Stimulated activated CD8-positive, alpha-beta memory T cell treated with anti-CD3 and anti-CD28 coated beads, Interleukin-12 subunit alpha, Interleukin-12 subunit beta, amount 100 ng/mL, for 24 hours (primary cell): ENCODE results near the gene SLC8A2.
"Not testable (repeated sequence)": the region's sequence is repeated elsewhere in the genome, so short reads cannot be mapped to it uniquely, and the experiment has no call there.

Experiments
- DNase-seq: peaks from one replicate; pipeline ENCODE4 v3.0.0-alpha.2; 2020; ENCODE audit errors: extremely low read depth

The SLC8A2 gene

GRCh38 chr19:47487551-47488515, 16.1 kb upstream of the SLC8A2 start:
- DNase-seq = no peak

GRCh38 chr19:47486900-47487299, 15.2 kb upstream of the SLC8A2 start:
- no peak for DNase-seq

GRCh38 chr19:47486220-47486619, 14.5 kb upstream of the SLC8A2 start:
- DNase-seq = not testable (repeated sequence)

- DNase-seq = no peak
These were observed 13.5 kb upstream of the SLC8A2 start for GRCh38 chr19:47485210-47485609.

- DNase-seq = peak; percentile 62
These were observed 12.4 kb upstream of the SLC8A2 start, which contains the start of gene KPTN for GRCh38 chr19:47483800-47484690. Gene KPTN (minus strand): TSS chr19:47484219. CDS start chr19:47484160, 59 bp downstream.

GRCh38 chr19:47483200-47483599, 11.5 kb upstream of the SLC8A2 start:
- DNase-seq = no peak

- DNase-seq = no peak
These were observed 9.9 kb upstream of the SLC8A2 start for GRCh38 chr19:47481460-47482052.

GRCh38 chr19:47480658-47481057, 9.0 kb upstream of the SLC8A2 start:
- no peak for DNase-seq

GRCh38 chr19:47479701-47480503, 8.2 kb upstream of the SLC8A2 start:
- no peak for DNase-seq

GRCh38 chr19:47476438-47476972, 4.8 kb upstream of the SLC8A2 start:
- DNase-seq = no peak

- DNase-seq = no peak
These were observed 3.8 kb upstream of the SLC8A2 start for GRCh38 chr19:47475465-47475864.

- DNase-seq = no peak
These were observed 1.6 kb upstream of the SLC8A2 start for GRCh38 chr19:47473336-47473735.

GRCh38 chr19:47471381-47471732, 336 bp downstream of the SLC8A2 start:
- DNase-seq = no peak

GRCh38 chr19:47470447-47471195, 1.1 kb downstream of the SLC8A2 start:
- no peak for DNase-seq

GRCh38 chr19:47469719-47470118, 2.0 kb downstream of the SLC8A2 start:
- DNase-seq = no peak

- no peak for DNase-seq
These were observed 2.4 kb downstream of the SLC8A2 start for GRCh38 chr19:47469363-47469700.

GRCh38 chr19:47467914-47468313, 3.8 kb downstream of the SLC8A2 start:
- no peak for DNase-seq

- no peak for DNase-seq
These were observed 5.7 kb downstream of the SLC8A2 start for GRCh38 chr19:47465957-47466356.

- no peak for DNase-seq
These were observed 6.8 kb downstream of the SLC8A2 start for GRCh38 chr19:47464675-47465419.

GRCh38 chr19:47461876-47462275, 9.8 kb downstream of the SLC8A2 start:
- DNase-seq = no peak
